ENCODE results near the gene SLC7A5. TPM values are rescaled to one million over a fixed set of nuclear protein-coding genes. Genes with fewer than 3 reads are reported as not detected.
A peak's percentile ranks its signal among the peaks of the same experiment; 100 is the strongest.

The SLC7A5 gene
- total and polyA plus RNA-seq, 2 of the 13 experiments (the other 11 are each of a cell fraction or from before 2014, with no cell fraction given): 79.6 to 155 TPM

- TF ChIP-seq, protein P1, sequence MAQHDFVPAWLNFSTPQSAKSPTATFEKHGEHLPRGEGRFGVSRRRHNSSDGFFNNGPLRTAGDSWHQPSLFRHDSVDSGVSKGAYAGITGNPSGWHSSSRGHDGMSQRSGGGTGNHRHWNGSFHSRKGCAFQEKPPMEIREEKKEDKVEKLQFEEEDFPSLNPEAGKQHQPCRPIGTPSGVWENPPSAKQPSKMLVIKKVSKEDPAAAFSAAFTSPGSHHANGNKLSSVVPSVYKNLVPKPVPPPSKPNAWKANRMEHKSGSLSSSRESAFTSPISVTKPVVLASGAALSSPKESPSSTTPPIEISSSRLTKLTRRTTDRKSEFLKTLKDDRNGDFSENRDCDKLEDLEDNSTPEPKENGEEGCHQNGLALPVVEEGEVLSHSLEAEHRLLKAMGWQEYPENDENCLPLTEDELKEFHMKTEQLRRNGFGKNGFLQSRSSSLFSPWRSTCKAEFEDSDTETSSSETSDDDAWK (CRISPR knock-in tag; IDR thresholded peaks at IDR 0.05): no peak
Measured at GRCh38 chr16:87830673-87831420, 38.5 kb downstream of the SLC7A5 start (continued).

- no TSS peak for BruUV-seq (replicated peaks)
- no peak overlapping the region for H3K27ac ChIP-seq (ENCODE audit: extremely low read length, insufficient read depth, low read length)
- no peak for DNase-seq (ENCODE audit: low spot score)
- no peaks in the 10 kb centered on the region for H3K79me2 ChIP-seq (ENCODE audit: insufficient read depth, low read length)
- 95% methylated on average over 20 of the region's 21 CpGs for WGBS (ENCODE audit: low lambda C conversion rate)
- H3K9ac ChIP-seq (ENCODE audit: insufficient read depth, low read depth, low read length): no peak overlapping the region
- H3K4me2 ChIP-seq (ENCODE audit: low read depth, low read length): no peak overlapping the region
- H3K4me3 ChIP-seq (replicated peaks in 1 of 3; ENCODE audit: insufficient read depth in 1 of 3, low read depth in 2 of 3, low read length in 3 of 3): no peak overlapping the region
- H3K27me3 ChIP-seq (ENCODE audit: control insufficient read depth in 1 of 2, insufficient read depth in 2 of 2, low read length in 2 of 2): peaks cover 3 to 5% of the 10 kb centered on the region in 2 experiments; a peak in 4 of 5 replicates
- no peaks in the 10 kb centered on the region for H3K9me3 ChIP-seq (ENCODE audit: low read length)
- peaks cover 47 to 50% of the 10 kb centered on the region in 2 experiments for H3K36me3 ChIP-seq (replicated peaks in 1 of 2; ENCODE audit: control insufficient read depth in 1 of 2, insufficient read depth in 2 of 2, low read length in 2 of 2)
- intact Hi-C loops (cut with micrococcal nuclease; ENCODE audit: unreplicated experiment): loop anchor here (5.0 kb wide), 1 partner anchor 53 kb away; no protein-coding TSS in a partner anchor
- H3K4me1 ChIP-seq (ENCODE audit: insufficient read depth, low read length): peaks cover 37% of the 10 kb centered on the region
- ChIA-PET POLR2A (interaction anchor here (0.6 to 3.0 kb wide), 4 partner anchors 13 to 40 kb away, joined by 3 to 20 read pairs (median 12); partner anchors contain the start of gene SLC7A5), CTCF (ENCODE audit: low intra/inter-chr PET ratio, low total read pairs) (no interaction called here)
- no peak for FAIRE-seq
- H4K20me1 ChIP-seq (ENCODE audit: insufficient read depth, low read length): no peaks in the 10 kb centered on the region; the same call in 1 of the 2 replicates
- H2AFZ ChIP-seq (ENCODE audit: low read length): no peak overlapping the region
- ATAC-seq: no peak
- in situ Hi-C loops (cut with HindIII; ENCODE audit: extremely low pct_ligation_motif_present, low pct_unique_long_range_greater_than_20kb): no loop called here
- TF ChIP-seq HNRNPL (IDR thresholded peaks at IDR 0.05; ENCODE audit: low read depth, low read length): no peak
- 0 out of 2 replicates have a peak, but pooled peaks have one; percentile 9 for TF ChIP-seq ZBTB38 (CRISPR knock-in tag; IDR thresholded peaks at IDR 0.05)
- TF ChIP-seq RARA (CRISPR knock-in tag; IDR thresholded peaks at IDR 0.05): no peak
- peak; percentile 1 for TF ChIP-seq RBM22 (optimal IDR thresholded peaks at IDR 0.05; ENCODE audit: low read length)
- no peak for TF ChIP-seq GMEB1 (CRISPR knock-in tag; IDR thresholded peaks at IDR 0.05; ENCODE audit: borderline replicate concordance)
- no peak for TF ChIP-seq ZNF101 (CRISPR knock-in tag; IDR thresholded peaks at IDR 0.05; ENCODE audit: borderline replicate concordance, low read depth)
- TF ChIP-seq, protein P2, sequence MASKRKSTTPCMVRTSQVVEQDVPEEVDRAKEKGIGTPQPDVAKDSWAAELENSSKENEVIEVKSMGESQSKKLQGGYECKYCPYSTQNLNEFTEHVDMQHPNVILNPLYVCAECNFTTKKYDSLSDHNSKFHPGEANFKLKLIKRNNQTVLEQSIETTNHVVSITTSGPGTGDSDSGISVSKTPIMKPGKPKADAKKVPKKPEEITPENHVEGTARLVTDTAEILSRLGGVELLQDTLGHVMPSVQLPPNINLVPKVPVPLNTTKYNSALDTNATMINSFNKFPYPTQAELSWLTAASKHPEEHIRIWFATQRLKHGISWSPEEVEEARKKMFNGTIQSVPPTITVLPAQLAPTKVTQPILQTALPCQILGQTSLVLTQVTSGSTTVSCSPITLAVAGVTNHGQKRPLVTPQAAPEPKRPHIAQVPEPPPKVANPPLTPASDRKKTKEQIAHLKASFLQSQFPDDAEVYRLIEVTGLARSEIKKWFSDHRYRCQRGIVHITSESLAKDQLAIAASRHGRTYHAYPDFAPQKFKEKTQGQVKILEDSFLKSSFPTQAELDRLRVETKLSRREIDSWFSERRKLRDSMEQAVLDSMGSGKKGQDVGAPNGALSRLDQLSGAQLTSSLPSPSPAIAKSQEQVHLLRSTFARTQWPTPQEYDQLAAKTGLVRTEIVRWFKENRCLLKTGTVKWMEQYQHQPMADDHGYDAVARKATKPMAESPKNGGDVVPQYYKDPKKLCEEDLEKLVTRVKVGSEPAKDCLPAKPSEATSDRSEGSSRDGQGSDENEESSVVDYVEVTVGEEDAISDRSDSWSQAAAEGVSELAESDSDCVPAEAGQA (IDR thresholded peaks at IDR 0.05; ENCODE audit: low read depth): no peak
- TF ChIP-seq, protein P2 (CRISPR knock-in tag; IDR thresholded peaks at IDR 0.05; ENCODE audit: borderline replicate concordance): no peak
- 0 out of 2 replicates have a peak, but pooled peaks have one; percentile 26 for TF ChIP-seq ATF7-NPFF (CRISPR knock-in tag; IDR thresholded peaks at IDR 0.05; ENCODE audit: low read depth)
- peak; percentile 30 for TF ChIP-seq PRPF4 (IDR thresholded peaks at IDR 0.05; ENCODE audit: low read depth, low read length, poor library complexity, severe bottlenecking)
Measured at GRCh38 chr16:87829988-87830672, 39.2 kb downstream of the SLC7A5 start.
